Inflammatory macrophage (primary cell): ENCODE measurements around the gene CAVIN2.

Experiments used
- DNase-seq, 2 donors: peaks; one replicate each; pipeline ENCODE4 v3.0.0-alpha.2; 2020 to 2022
- total RNA-seq, 18 experiments: gene quantifications; one replicate each; lab custom pipeline; 2026; ENCODE audit warnings: mixed read lengths in 6 of 18, inconsistent platforms in 2 of 18; lab: John Stamatoyannopoulos, UW

Gene CAVIN2, protein sequence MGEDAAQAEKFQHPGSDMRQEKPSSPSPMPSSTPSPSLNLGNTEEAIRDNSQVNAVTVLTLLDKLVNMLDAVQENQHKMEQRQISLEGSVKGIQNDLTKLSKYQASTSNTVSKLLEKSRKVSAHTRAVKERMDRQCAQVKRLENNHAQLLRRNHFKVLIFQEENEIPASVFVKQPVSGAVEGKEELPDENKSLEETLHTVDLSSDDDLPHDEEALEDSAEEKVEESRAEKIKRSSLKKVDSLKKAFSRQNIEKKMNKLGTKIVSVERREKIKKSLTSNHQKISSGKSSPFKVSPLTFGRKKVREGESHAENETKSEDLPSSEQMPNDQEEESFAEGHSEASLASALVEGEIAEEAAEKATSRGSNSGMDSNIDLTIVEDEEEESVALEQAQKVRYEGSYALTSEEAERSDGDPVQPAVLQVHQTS
- total RNA-seq = 0 to 2.3 (median 0.27) reads per million in 18 experiments

DNA sequence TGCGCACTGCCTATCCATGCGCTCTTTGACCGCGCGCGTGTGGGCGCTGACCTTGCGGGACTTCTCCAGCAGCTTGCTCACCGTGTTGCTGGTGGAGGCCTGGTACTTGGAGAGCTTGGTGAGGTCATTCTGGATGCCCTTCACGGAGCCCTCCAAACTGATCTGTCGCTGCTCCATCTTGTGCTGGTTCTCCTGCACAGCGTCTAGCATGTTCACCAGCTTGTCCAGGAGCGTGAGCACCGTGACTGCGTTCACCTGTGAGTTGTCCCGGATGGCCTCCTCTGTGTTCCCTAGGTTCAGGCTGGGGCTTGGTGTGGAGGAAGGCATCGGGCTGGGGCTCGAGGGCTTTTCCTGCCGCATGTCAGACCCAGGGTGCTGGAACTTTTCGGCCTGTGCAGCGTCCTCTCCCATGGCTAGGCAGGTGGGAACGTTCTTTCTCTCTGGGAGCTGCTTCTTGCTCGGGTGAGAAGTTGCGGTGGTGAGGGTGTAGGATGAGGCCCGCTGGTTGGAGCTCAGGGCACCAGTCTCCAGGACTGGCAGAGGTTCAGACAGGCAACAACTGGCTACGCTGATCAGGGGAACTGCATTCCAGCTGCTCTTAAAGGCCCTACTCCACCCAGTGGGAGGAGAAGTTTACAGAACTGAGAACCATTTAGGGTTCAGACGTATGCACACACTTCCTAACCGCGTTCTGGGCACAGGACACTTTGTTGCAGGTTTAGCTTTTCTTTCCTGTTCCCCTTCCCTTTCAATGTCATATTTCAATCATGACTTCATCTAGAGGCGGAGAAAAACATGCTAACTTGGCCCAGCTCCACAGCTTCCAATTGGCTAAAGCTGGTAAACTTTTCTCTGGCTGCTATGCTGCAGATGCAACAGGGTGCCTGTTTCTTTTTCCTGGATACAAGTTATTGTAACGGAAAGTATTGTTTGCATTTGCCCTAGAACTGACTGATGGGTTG lies at the start of gene CAVIN2:
Gene CAVIN2, minus strand, starts transcription at position 574 of the 962 bp plus-strand sequence. Its CDS starts 163 bp downstream, at position 411.
- peak; percentile 78 to 79 for DNase-seq

DNA sequence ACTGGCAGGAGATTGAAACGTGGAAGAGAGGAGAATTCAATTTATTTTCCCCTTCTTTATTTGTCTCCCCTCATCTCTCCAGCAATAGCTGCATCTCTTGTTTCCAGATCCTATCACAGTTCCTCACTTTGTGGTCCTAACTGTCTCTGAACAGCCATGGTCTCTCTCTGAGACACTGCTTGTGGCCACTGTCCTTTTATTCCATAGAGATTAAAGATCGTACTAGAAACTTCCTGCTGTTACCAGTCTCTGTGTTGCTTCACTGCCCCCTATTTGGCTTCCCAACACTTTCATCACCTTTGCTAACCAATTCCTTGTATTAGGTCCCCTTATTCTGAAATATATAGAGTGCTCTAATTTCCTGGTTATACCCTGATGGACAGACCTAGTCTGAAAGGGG lies 48.9 kb upstream of the CAVIN2 start:
- no peak for DNase-seq

DNA sequence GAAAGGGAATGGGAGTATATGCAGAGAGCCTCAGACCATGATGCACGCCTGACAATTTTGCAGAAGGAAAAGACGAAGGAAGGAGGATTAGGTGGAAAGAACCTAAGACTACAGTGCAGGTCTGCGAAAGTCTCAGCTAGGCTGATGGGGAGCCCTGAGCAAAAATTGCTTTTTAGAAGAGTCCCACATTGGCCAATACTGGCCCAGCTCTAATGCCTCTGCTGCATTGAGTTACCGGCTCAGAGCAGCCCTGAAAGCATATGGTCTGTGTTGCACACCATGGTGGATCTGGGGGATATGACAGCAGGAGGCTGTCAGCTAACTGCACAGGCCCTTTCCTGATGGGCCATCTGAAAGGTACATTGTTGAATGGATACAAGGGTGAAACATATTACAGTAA lies 48.3 kb upstream of the CAVIN2 start:
- no peak for DNase-seq

DNA sequence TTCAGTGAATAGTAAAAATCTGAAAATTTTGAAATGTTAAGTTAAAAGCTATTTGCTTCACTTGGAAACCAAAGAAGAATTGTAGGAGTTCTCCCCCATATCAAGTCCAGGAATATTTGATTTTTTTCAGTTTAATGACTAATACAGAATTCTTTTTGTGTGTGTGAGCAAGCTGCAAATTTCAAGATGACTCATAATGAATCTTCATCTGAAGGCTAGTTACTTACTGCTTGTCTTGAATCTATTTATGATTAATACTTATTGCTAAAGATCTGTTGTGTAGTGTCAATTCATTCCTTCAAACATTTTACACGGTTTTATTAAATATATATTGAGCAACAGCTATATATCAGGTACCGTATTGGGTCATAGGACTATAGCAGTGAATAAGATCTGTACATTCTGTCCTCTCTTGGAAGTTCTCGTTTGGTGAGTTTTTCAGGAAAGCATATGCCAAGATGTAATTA lies 47.8 kb upstream of the CAVIN2 start:
- DNase-seq = no peak

DNA sequence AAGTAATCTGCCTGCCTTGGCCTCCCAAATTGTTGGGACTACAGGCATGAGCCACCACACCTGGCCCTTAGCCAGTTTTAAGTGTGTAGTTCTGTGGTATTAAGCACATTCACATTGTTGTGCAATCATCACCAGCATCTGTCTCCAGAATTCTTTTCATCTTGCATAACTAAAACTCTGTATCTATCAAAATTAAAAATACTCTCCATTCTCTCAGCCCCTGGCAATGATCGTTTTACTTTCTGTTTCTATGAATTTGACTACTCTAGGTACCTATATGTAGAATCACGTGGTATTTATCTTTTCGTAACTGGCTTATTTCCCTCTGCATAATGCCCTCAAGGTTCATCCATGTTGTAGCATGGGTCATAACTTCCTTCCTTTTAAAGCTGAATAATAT lies 45.5 kb upstream of the CAVIN2 start:
- DNase-seq = no peak

DNA sequence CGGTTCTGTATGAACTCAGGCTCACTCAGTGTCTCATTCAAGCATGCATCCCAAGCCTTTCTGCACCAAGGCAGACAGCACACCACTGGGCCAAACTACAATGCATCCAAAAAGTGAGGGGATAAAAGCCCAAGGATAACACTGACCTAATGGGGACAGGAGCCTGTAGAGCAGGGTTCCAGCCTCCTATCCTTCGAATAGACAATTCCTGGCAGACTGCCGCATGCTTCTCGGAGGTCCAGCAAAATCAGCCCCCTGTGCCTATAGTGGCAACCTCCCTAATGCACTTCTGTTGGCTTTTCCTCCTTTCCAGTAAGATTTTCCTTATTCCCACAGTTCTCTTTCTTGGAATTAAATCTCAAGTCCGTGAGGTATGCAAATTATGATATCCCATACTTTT lies 44.8 kb upstream of the CAVIN2 start:
- no peak for DNase-seq

DNA sequence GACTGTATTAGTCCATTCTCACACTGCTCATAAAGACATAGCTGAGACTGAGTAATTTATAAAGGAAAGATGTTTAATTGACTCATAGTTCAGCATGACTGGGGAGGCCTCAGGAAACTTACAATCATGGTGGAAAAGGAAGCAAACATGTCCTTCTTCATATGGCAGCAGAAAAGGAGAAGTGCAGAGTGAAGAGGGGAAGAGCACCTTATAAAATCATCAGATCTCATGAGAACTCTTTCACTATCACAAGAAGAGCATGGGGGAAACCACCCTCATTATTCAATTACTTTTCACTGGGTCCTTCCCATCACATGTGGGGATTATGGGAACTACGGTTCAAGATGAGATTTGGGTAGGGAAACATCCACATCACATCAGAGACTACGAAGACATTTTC lies 43.0 kb upstream of the CAVIN2 start:
- peak; percentile 9 to 20 for DNase-seq

DNA sequence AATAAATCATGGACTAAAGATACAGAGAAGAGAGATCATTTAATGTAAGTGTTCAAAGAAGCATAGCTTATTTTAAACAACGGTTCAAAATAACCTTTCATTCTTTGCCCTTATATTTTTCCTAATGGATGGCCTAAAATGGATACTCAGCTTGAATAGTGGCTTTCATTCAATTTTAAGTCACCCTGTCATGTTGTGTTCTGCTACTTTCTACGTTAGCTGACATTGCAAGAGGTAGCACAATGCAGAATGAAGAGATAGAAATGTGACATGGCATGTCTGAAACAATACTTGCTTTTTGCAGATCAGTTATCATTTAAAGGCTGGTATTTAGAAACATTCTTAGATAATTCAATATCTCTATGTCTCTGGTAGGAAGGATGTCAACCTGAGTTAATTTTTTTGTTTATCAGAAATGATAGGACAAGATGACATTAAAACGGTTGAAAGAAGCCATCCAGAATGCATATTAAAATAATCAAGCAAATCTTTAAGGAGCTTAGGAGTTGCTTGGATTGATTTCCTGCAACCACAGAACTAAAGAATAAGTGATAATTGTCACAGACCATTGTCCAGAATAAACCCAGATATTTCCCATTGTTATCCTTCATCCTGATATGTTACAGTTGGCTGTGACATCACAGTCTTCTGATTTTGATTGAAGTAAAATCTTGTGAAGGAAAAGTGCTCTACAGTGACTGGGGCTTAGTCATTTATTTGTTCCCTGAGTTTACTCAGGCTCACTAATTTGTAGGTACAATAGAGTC lies 41.7 kb upstream of the CAVIN2 start:
- DNase-seq = no peak

DNA sequence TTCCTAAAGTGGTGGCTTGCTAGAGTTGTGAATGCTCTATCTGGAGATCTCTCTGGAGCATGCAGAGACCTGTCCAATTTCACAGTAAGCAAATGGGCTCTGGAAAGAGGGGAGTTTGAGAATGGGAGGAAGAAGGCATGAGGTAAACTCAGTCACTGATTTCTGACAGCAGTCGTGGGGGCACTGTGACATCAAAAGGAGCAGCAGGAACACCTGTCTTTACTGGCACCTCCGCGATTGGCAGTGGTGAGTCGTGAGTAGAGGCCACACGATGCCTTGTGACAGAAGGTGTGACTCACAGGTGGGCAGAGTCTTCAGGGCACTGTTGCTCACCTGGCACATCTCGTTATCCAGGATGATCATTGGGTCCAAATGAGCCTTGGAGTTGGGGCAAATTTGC lies 38.8 kb upstream of the CAVIN2 start:
- DNase-seq = no peak

DNA sequence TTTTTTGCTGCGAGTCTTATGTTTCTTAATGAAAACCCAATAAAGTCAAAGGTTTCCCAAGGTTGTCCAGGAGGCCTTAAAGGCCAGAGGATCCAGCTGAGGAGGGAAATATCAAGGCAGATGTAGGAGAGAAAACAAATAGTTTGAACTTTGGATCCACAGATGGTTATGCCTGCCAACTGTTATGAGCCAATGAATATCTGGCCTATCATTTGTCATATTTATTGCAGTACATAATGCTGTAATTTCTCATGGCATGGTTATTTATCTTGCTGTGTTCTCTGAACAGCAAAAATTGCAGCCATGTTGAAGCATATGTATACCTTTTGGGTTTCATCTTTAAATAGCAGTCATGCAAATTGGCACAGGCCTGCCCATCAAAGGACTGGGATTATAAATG lies 38.2 kb upstream of the CAVIN2 start:
- DNase-seq = no peak

DNA sequence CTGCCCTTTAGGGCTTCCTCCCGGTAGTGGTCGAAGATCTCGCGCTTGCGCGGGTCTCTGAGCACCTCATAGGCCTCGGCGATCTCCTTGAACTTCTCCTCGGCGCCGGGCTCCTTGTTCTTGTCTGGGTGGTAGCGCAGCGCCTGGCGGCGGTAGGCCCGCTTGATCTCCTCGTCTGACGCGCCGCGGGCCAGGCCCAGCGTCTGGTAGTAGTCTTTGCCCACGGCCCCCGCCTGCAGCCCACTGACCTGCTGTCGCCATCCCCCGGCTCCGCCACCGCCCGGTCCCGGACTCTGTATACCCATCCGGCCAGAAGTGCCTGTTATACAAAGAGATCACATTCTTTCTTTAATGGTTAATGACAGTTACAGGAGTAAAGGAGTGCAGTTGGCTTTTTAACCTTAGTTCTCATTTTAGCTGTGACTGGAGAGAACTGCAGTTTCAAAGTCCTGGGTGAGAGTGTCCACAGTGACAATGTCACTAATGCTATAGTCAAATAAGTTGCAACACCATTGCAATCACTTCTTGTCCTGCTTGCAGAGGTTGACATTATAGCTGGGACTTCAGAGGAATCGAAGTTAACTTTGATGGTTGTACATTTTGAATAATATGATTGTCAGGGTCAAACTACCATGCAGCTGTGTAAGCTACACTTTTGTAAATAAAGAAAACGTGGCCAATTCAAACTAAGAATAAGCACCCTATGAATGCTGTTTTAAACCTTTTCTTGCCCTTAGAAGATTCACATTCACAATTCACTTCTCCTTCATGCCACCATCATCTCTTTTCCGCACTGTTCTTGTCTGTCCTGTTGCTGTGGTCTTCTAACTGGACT lies 35.3 kb upstream of the CAVIN2 start:
- DNase-seq = no peak

DNA sequence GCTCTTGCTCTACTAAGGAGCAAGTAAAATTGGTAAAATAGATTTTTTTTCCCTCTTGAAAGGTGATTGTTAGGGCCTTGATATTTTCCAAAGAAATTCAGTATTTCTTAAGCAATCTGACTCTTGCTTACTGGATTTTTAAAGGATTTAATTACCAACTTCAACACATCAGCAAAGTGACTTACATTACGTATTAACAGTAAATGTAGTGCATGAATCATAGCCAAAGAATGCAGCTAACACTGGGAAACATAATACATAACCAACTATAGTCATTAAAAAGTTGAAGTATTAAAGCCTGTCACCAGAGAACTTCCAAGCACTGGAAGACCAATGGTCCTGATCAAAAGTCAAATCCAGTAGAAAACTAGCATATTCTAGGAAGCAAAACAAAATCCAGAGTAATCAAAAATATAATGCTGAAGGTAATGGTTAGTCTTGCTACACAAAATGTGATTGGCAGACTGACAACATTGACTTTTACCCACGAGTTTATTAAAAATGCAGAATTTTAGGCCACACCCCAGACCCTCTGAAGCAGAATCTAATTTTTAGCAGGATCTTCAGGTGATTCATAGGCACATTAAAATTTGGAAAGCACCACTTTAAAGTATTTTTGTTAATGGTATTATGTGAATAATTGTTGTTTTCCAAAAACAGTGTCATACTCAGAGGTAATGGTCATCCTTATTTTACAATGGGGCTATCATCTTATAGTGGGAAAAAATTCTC lies 31.8 kb upstream of the CAVIN2 start:
- no peak for DNase-seq

DNA sequence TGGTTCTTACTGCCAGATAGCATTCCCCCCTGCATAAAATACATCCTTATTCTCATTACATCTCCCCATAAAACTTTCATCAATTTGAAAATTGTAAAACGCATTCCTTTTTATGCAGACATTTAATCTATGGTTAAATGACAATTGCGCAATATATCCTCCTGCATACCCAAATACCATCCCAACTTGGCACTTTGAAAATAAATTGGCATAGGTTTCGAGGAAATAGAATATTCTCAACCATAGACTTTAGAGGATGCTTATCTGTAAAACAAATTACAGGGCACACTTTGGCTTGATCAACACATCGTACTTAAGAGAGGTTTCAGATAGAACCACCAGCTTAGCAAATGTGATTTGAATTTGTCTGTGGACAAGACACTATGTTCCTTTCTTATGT lies 31.0 kb upstream of the CAVIN2 start:
- DNase-seq = no peak

DNA sequence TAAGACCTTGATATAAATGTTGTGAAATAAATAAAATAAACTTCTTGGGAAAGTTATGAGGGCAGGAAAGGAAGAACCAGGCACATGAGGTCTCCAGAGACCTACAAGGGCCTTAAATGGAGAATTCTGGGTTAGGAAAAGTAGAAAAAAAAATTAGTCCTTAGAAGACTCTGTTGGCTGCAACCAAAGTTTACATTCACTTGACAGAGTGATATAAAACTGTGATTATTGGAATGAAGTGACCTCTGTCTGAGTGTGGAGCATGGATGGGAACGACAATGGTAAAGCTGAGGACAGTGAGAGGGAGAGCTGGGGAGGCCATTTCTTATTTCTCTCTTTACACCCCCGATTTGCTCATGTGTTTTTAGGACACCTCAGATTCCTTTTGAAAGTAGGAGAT lies 29.0 kb upstream of the CAVIN2 start:
- no peak for DNase-seq

DNA sequence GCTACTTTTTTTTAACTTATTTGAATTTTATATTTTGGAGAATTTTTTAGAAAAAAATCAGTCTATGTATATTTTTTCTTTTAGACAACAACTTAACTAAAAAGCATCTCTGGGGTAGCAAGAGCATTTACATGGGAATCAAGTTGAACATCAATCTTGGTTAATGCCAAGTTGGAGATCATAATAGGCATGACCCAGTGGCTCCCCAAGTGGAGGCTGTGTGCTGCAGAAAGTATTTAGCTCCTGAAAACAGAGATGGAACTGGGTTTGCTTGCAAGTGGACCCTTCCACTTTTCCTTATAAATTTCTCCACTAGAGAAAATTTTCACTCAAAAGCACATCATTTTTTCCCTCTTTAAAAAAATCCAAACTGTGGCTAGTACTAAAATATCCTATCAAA lies 23.9 kb upstream of the CAVIN2 start:
- no peak for DNase-seq

DNA sequence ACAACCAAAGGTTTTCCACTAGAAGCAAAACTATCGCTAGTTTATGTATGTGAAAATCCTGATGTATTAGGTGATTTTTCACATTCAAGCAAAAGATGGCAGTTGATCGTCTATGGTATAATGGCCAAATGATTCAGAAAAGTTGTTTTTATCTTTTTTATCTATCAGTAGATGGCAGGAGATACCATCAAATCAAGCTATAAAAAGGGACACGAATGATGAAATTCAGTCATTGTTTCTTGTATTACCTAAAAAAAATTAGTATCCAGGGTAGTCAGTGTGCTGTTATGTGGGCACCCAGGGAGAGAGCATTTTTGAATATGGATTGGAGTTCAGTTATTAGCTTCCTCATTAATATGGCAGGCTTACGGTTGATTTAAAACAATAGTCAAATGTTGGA lies 22.9 kb upstream of the CAVIN2 start:
- no peak for DNase-seq

DNA sequence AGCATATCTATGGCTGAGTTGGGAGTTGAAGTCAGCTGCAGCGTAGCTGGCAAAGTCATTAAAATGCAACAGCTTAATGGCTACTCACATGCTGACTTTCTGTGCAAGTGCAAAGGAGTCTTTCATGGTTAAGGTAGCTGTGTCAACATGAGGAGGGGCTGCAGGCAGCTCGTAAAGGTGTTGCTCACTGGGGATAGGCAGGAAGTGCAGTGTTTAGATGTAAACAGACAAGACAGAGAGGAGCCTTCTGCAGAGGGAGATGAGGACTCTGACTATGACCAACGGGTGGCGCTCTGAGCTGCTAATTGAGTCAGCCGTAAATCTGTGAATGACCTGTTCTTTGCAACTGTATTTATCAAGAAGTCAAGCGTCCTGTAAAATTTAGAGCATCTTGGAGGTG lies 22.3 kb upstream of the CAVIN2 start:
- DNase-seq = no peak

DNA sequence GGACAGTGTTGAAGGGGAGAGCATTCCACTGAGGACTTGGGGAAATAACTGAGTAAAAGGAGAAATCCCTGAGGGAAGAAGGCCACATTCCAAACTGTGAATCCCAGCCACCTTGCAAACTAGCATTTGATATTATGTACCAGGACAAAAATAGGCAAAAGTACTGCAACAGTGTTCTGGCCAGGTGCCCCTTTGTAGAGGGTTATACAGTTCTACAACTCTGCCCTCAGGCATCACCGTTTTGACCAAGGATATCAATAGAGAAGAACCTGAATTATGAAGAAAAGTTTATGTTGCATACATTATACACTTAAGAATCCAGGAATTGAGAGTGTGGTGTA lies 20.6 kb upstream of the CAVIN2 start:
- no peak for DNase-seq

DNA sequence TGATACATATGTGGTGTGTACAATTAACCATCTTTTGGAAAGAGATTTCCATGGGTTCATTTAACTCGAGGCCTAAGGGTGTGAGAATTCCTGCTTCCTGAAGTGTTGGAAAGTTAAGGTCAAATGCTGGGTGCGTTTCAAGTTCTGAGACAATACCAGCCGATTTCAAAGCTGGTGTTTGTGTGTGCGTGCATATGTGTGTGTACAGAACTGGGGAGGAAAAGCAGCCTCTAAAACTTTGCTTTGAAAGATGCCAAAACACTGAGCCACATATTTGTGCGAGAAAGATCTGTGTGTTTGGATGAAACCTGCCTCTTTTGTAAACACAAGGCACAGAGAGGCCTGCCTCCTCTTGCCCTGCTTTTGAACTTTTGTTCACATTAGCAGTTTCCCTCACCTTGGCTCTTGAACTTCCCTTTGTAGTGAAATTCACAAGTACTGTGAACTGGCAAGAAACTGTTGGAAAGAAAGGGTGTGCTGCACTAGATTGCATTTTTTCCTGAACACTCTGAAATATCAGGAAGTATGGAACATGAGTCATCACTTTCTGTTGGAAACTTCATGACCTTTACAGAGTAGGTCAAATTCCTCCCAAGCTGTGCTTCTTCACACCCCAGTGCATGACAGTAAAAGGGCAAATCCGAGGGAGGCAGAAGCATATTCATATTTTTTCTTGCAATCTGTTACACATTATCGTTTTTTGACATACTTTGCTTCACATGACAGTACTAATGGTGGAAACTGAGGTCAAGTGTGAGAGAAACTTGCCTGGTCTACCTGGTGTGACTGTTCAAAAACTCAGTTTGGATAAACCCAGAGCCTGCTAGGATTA lies 20.0 kb upstream of the CAVIN2 start:
- DNase-seq = peak; percentile 61 to 63

DNA sequence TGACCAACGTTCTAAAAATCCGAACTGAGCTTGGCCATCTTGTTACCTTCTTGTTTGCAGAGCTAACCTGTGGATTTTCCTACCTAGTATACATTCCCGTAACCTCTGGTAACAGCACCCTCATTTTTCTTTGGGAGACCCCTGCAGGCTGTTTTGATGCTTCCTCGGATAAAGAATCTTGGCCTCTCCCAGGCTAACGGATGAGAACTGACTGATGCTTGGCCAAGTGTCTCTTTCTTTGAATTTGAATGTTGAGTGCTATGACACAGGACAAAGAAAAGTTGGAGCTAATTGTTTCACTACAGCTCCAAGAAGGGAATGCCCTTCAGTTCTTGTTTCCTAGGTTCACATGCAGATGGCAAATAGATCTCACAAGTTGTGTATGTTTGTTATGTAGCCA lies 19.3 kb upstream of the CAVIN2 start:
- no peak for DNase-seq
